ENCODE measurements around the gene NRN1L. TPM values are rescaled to one million over a fixed set of nuclear protein-coding genes. Genes with fewer than 3 reads are reported as not detected.

The NRN1L gene
- total and polyA plus RNA-seq, 2 of the 4 experiments (the other 2 are of a cell fraction): 0.27 TPM; not detected in 1

DNA sequence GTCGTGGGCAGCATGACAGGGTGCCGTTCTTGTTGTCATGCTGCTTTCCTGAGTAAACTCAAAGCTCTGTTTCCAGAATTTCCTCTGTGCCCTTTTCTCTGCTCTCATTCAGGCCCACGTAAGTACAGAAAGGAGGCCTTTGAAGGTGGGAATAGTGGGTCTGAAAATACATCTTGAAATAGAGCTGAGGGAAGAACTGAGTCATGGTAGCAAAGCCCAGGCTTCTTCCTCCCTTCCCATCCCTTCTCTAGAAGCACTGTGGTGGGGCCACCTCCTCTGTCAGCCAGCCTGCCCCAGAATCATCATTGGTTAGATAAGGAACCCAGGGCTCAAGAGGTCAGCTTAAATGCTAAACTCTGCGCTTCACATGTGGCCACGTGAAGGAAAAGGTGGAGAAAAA lies 37.5 kb downstream of the NRN1L start:
- CTCF ChIA-PET: interaction anchor here (0.8 kb wide), 1 partner anchor 38 kb away, joined by 3 read pairs; no protein-coding TSS in a partner anchor
- POLR2A ChIA-PET (ENCODE audit: unreplicated experiment): no interaction called here

More for the DNA sequence above, 37.5 kb downstream of the NRN1L start:
- peaks cover 17% of the 10 kb centered on the region for H3K36me3 ChIP-seq (ENCODE audit: control insufficient read depth, insufficient read depth, low read length)
- no peak overlapping the region for H3K27ac ChIP-seq (ENCODE audit: insufficient read depth, low read length)
- H3K4ac ChIP-seq (ENCODE audit: low read depth, low read length): no peak overlapping the region
- ATAC-seq (ENCODE audit: low read depth) (no peak), DNase-seq (peak; percentile 25)
- WGBS, 2 experiments (ENCODE audit: extremely low coverage in 2 of 2, insufficient read length in 1 of 2): 20% methylated on average over 1 of the region's 5 CpGs; no CpG with 5 or more reads in 1 of the 2 experiments
- H3K4me2 ChIP-seq (ENCODE audit: low read depth, low read length): no peak overlapping the region
- no peak overlapping the region for H3K56ac ChIP-seq (ENCODE audit: extremely low read depth, insufficient read depth, low read length)
- TF ChIP-seq BHLHE40 (IDR thresholded peaks at IDR 0.05; ENCODE audit: low read depth, low read length) (no peak), MXI1 (IDR thresholded peaks at IDR 0.05; ENCODE audit: borderline replicate concordance, low read depth, low read length) (no peak), CEBPB (IDR thresholded peaks at IDR 0.05; ENCODE audit: low read depth, low read length) (no peak), RFX5 (IDR thresholded peaks at IDR 0.05; ENCODE audit: low read depth, low read length) (no peak), CHD1 (IDR thresholded peaks at IDR 0.05; ENCODE audit: low read depth, low read length) (no peak), FOS (IDR thresholded peaks at IDR 0.05; ENCODE audit: low read depth, low read length) (no peak), ELK1 (IDR thresholded peaks at IDR 0.05; ENCODE audit: borderline replicate concordance, low read depth, low read length) (no peak), RAD21 (IDR thresholded peaks at IDR 0.05; ENCODE audit: low read length) (no peak), MAFK (IDR thresholded peaks at IDR 0.05; ENCODE audit: low read depth, low read length) (no peak), POLR2A (IDR thresholded peaks at IDR 0.05; ENCODE audit: low read depth, low read length) (no peak), NFE2L2 (IDR thresholded peaks at IDR 0.05; ENCODE audit: low read depth, low read length) (no peak)
- TF ChIP-seq, protein P1, sequence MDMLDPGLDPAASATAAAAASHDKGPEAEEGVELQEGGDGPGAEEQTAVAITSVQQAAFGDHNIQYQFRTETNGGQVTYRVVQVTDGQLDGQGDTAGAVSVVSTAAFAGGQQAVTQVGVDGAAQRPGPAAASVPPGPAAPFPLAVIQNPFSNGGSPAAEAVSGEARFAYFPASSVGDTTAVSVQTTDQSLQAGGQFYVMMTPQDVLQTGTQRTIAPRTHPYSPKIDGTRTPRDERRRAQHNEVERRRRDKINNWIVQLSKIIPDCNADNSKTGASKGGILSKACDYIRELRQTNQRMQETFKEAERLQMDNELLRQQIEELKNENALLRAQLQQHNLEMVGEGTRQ (IDR thresholded peaks at IDR 0.05; ENCODE audit: low read depth, low read length): no peak
- TF ChIP-seq, protein P2, sequence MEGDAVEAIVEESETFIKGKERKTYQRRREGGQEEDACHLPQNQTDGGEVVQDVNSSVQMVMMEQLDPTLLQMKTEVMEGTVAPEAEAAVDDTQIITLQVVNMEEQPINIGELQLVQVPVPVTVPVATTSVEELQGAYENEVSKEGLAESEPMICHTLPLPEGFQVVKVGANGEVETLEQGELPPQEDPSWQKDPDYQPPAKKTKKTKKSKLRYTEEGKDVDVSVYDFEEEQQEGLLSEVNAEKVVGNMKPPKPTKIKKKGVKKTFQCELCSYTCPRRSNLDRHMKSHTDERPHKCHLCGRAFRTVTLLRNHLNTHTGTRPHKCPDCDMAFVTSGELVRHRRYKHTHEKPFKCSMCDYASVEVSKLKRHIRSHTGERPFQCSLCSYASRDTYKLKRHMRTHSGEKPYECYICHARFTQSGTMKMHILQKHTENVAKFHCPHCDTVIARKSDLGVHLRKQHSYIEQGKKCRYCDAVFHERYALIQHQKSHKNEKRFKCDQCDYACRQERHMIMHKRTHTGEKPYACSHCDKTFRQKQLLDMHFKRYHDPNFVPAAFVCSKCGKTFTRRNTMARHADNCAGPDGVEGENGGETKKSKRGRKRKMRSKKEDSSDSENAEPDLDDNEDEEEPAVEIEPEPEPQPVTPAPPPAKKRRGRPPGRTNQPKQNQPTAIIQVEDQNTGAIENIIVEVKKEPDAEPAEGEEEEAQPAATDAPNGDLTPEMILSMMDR (conservative IDR thresholded peaks at IDR 0.05; ENCODE audit: low read depth, low read length): no peak
- H3K9me1 ChIP-seq (ENCODE audit: insufficient read depth, low read length): peaks cover 19% of the 10 kb centered on the region
- no peak overlapping the region for H2AFZ ChIP-seq (replicated peaks; ENCODE audit: low read length, poor library complexity)
- H3K4me3 ChIP-seq (ENCODE audit: insufficient read depth, low read depth, low read length): no peak overlapping the region
- no peak overlapping the region for H4K91ac ChIP-seq (ENCODE audit: insufficient read depth, low read depth, low read length)
- H3K14ac ChIP-seq (replicated peaks; ENCODE audit: low read depth, low read length): no peak overlapping the region
- no peak overlapping the region for H2AK5ac ChIP-seq (ENCODE audit: low read depth, low read length)
- H2BK20ac ChIP-seq (ENCODE audit: low read depth, low read length): no peak overlapping the region
- BruUV-seq (replicated peaks): no TSS peak
- no peak overlapping the region for H2AK9ac ChIP-seq (replicated peaks; ENCODE audit: low read depth, low read length, poor library complexity)
- no peaks in the 10 kb centered on the region for H3K27me3 ChIP-seq (ENCODE audit: control insufficient read depth, insufficient read depth, low read length)
- intact Hi-C loops (cut with micrococcal nuclease): no loop called here
- peaks cover 78% of the 10 kb centered on the region for H4K20me1 ChIP-seq (ENCODE audit: insufficient read depth, low read length)
- H2BK5ac ChIP-seq (ENCODE audit: low read depth, low read length, poor library complexity, severe bottlenecking): no peak overlapping the region
- no peaks in the 10 kb centered on the region for H3K9me3 ChIP-seq (ENCODE audit: control insufficient read depth, insufficient read depth, low read length)
- H3K79me1 ChIP-seq (ENCODE audit: low read depth in 1 of 2, low read length in 2 of 2): peaks cover 19 to 76% of the 10 kb centered on the region in 2 experiments
- in situ Hi-C loops (cut with MboI; ENCODE audit: low sequenced_read_pairs): no loop called here
- dilution Hi-C loops (cut with HindIII; ENCODE audit: low sequenced_read_pairs, unreplicated experiment): no loop called here
- peaks cover 8% of the 10 kb centered on the region for H3K4me1 ChIP-seq (ENCODE audit: control insufficient read depth, insufficient read depth, low read length)
- no peak overlapping the region for H3K18ac ChIP-seq (ENCODE audit: low read depth, low read length)
- no peak overlapping the region for H2BK15ac ChIP-seq (ENCODE audit: low read depth, low read length)
- no peak overlapping the region for H4K8ac ChIP-seq (ENCODE audit: low read depth in 2 of 2, low read length in 2 of 2)
- no peak overlapping the region for H3K23ac ChIP-seq (ENCODE audit: low read depth, low read length)
- no peak overlapping the region for H2BK120ac ChIP-seq (ENCODE audit: low read depth, low read length)
- no peak overlapping the region for H3K9ac ChIP-seq (ENCODE audit: low read depth, low read length)
- H4K5ac ChIP-seq (ENCODE audit: low read depth, low read length): no peak overlapping the region
